HepG2 (cell line): ENCODE measurements around the gene KCNJ6. TPM values are rescaled to one million over a fixed set of nuclear protein-coding genes. Genes with fewer than 3 reads are reported as not detected.

Experiments used
- ATAC-seq: fragments of 200-7000 bp; cut with Tn5 transposase; 3 replicates; pipeline ENCODE4 v1.9.1; 2020; ENCODE audit warnings: mild to moderate bottlenecking, moderate library complexity
- BruUV-seq: library from RNA; stranded (reverse); fragments of 400-500 nt; replicated peaks from 2 replicates; lab custom pipeline; 2021; lab: Mats Ljungman, UMichigan
- CTCF ChIA-PET: fragments of 300-600 bp; formaldehyde crosslinking; extraction: SDS; loops from one replicate; lab custom pipeline; 2021; ENCODE audit warnings: low total read pairs, inconsistent platforms, low intra/inter-chr PET ratio; lab: Yijun Ruan, JAX
- POLR2A ChIA-PET: fragments of 350-600 bp; sonication (Branson Sonifier 250); formaldehyde crosslinking; loops from one replicate; lab custom pipeline; 2020; ENCODE audit warnings: antibody characterized with exemption, inconsistent platforms; lab: Yijun Ruan, JAX
- DNase-seq: peaks from one replicate; pipeline ENCODE4 v3.0.0-alpha.2; 2015; ENCODE audit warnings: low spot score
- FAIRE-seq: peaks from 3 replicates; lab custom pipeline; 2011; peaks lifted over from hg19 to GRCh38; lab: Jason Lieb, UNC
- H2AFZ ChIP-seq: one replicate; pipeline ENCODE4 v1.6.1; 2011; ENCODE audit warnings: low read length, inconsistent platforms
- H3K27ac ChIP-seq: fragments of 300-600 bp; 3 replicates; pipeline ENCODE4 v1.8.0; 2011; ENCODE audit warnings: mixed run types, mild to moderate bottlenecking, mixed read lengths, low read length, inconsistent platforms; ENCODE audit not compliant: insufficient read depth; ENCODE audit errors: extremely low read length
- H3K27me3 ChIP-seq, 2 experiments: fragments of 200-600 bp in 1 of 2; 2 replicates in 1 of 2; 3 replicates in 1 of 2; pipeline versions ENCODE4 v1.6.0 to v1.8.0; 2011; ENCODE audit warnings: low read length in 2 of 2, mild to moderate bottlenecking in 2 of 2, moderate library complexity in 2 of 2, inconsistent platforms in 1 of 2; ENCODE audit not compliant: insufficient read depth in 2 of 2, control insufficient read depth in 1 of 2
- H3K36me3 ChIP-seq, 2 experiments: fragments of 200-600 bp in 1 of 2; replicated peaks in 1 of 2; 2 replicates in 1 of 2; 3 replicates in 1 of 2; pipeline versions ENCODE4 v1.5.1 to v1.8.0; 2011; ENCODE audit warnings: low read length in 2 of 2, inconsistent platforms in 1 of 2; ENCODE audit not compliant: insufficient read depth in 2 of 2, control insufficient read depth in 1 of 2
- H3K4me1 ChIP-seq: 2 replicates; pipeline ENCODE4 v1.5.1; 2012; ENCODE audit warnings: low read length, inconsistent platforms; ENCODE audit not compliant: insufficient read depth
- H3K4me2 ChIP-seq: 2 replicates; pipeline ENCODE4 v1.6.0; 2011; ENCODE audit warnings: low read depth, low read length, inconsistent platforms
- H3K4me3 ChIP-seq, 3 experiments: fragments of 200-600 bp in 1 of 3; sonication (generic), shearing (Covaris generic) in 1 of 3; replicated peaks in 1 of 3; 2 replicates each; pipeline ENCODE4 v1.5.1; 2011 to 2016; ENCODE audit warnings: low read length in 3 of 3, inconsistent platforms in 2 of 3, low read depth in 2 of 3, mild to moderate bottlenecking in 2 of 3, control low read depth in 1 of 3, mixed read lengths in 1 of 3; ENCODE audit not compliant: insufficient read depth in 1 of 3
- H3K79me2 ChIP-seq: one replicate; pipeline ENCODE4 v1.6.1; 2011; ENCODE audit warnings: low read length, inconsistent platforms; ENCODE audit not compliant: insufficient read depth
- H3K9ac ChIP-seq: 2 replicates; pipeline ENCODE4 v1.6.0; 2011; ENCODE audit warnings: mild to moderate bottlenecking, low read depth, low read length, inconsistent platforms; ENCODE audit not compliant: insufficient read depth
- H3K9me3 ChIP-seq: 2 replicates; pipeline ENCODE4 v1.5.1; 2012; ENCODE audit warnings: mild to moderate bottlenecking, low read length
- H4K20me1 ChIP-seq: 2 replicates; pipeline ENCODE4 v1.6.0; 2011; ENCODE audit warnings: inconsistent platforms, mild to moderate bottlenecking, low read length, moderate library complexity; ENCODE audit not compliant: insufficient read depth
- GPBP1L1 ChIP-seq: sonication (generic); formaldehyde crosslinking; IDR thresholded peaks from 2 replicates; pipeline ENCODE4 v1.5.0; 2020; ENCODE audit warnings: mild to moderate bottlenecking, missing genetic modification reagents
- HMG20A ChIP-seq: IDR thresholded peaks from 2 replicates; pipeline ENCODE4 v1.6.1; 2016; ENCODE audit warnings: borderline replicate concordance
- JUND ChIP-seq: sonication (generic); formaldehyde crosslinking; IDR thresholded peaks from 2 replicates; pipeline ENCODE4 v1.8.0; 2022; ENCODE audit warnings: mild to moderate bottlenecking, missing genetic modification reagents
- KDM3A ChIP-seq: IDR thresholded peaks from 2 replicates; pipeline ENCODE4 v1.6.1; 2018; ENCODE audit warnings: low read depth, missing compliant biosample characterization
- KMT2B ChIP-seq: IDR thresholded peaks from 2 replicates; pipeline ENCODE4 v1.6.1; 2016; ENCODE audit warnings: missing genetic modification reagents, missing compliant biosample characterization
- MAF1 ChIP-seq: sonication (generic); formaldehyde crosslinking; IDR thresholded peaks from 2 replicates; pipeline ENCODE4 v1.5.0; 2020; ENCODE audit warnings: missing genetic modification reagents, borderline replicate concordance
- SPEN ChIP-seq: sonication (generic); formaldehyde crosslinking; IDR thresholded peaks from 2 replicates; pipeline ENCODE4 v1.5.1; 2020; ENCODE audit warnings: low read depth, mild to moderate bottlenecking, missing genetic modification reagents
- TEAD3 ChIP-seq: optimal IDR thresholded peaks from 2 replicates; pipeline ENCODE3; 2016; ENCODE audit warnings: borderline replicate concordance
- ZHX1 ChIP-seq: sonication (generic); formaldehyde crosslinking; IDR thresholded peaks from 2 replicates; pipeline ENCODE4 v1.8.1; 2022; ENCODE audit warnings: low read depth, mild to moderate bottlenecking, missing genetic modification reagents
- ZNF33A ChIP-seq: sonication (generic); formaldehyde crosslinking; IDR thresholded peaks from 2 replicates; pipeline ENCODE4 v1.5.1; 2020; ENCODE audit warnings: missing genetic modification reagents, mild to moderate bottlenecking, moderate library complexity, borderline replicate concordance
- ZNF34 ChIP-seq: sonication (generic); formaldehyde crosslinking; IDR thresholded peaks from 2 replicates; pipeline ENCODE4 v1.4.0; 2020; ENCODE audit warnings: mild to moderate bottlenecking, missing genetic modification reagents, borderline replicate concordance
- ZNF441 ChIP-seq: sonication (generic); formaldehyde crosslinking; IDR thresholded peaks from 2 replicates; pipeline ENCODE4 v1.7.0; 2021; ENCODE audit warnings: missing genetic modification reagents, borderline replicate concordance
- WGBS: methylation state at CpG from one replicate; pipeline ENCODE4 v1.1.6; 2017; ENCODE audit warnings: low lambda C conversion rate; 5-methylcytosine and 5-hydroxymethylcytosine counted together
- in situ Hi-C: cut with HindIII; loops from 2 replicates; pipeline ENCODE4 v1.10.0; 2017; ENCODE audit warnings: low pct_unique_long_range_greater_than_20kb; ENCODE audit not compliant: extremely low pct_ligation_motif_present
- intact Hi-C: fragments of 100-400 bp; cut with micrococcal nuclease; formaldehyde crosslinking; loops from one replicate; pipeline ENCODE4 v1.10.0; 2022; ENCODE audit not compliant: unreplicated experiment
- polyA plus RNA-seq, 8 experiments: library from polyadenylated mRNA; depleted of rRNA in 3 of 8; stranded (reverse) in 7 of 8; unstranded in 1 of 8; fragments of >200 nt; fragmentation: Illumina TruSeq in 4 of 8; extraction: Trizol in 4 of 8; gene quantifications; 2 replicates each; pipeline versions ENCODE4 v1.2.1 to v1.2.3, GENCODE V29; 2011 to 2016; ENCODE audit warnings: low read depth in 4 of 8, missing spikeins in 1 of 8, mixed read lengths in 1 of 8; ENCODE audit not compliant: insufficient read depth in 1 of 8
- total RNA-seq, 5 experiments: library from RNA; depleted of rRNA; stranded (reverse); fragments of >200 nt; fragmentation: Illumina TruSeq; extraction: Trizol; gene quantifications; 2 replicates each; pipeline ENCODE4 v1.2.3, GENCODE V29; 2016; ENCODE audit warnings: low read depth in 1 of 5

The KCNJ6 gene
- total and polyA plus RNA-seq, 2 of the 13 experiments (the other 11 are each of a cell fraction or from before 2014, with no cell fraction given) = not detected

GRCh38 chr21:37863842-37864241, 52.4 kb downstream of the KCNJ6 start:
- H3K27ac ChIP-seq = no peak overlapping the region
- FAIRE-seq (no peak), ATAC-seq (no peak), DNase-seq (no peak)
- CTCF ChIA-PET = no interaction called here
- no peak for TF ChIP-seq TEAD3
- TF ChIP-seq MAF1 = no peak
- TF ChIP-seq GPBP1L1 (CRISPR knock-in tag) = no peak
- no peak for TF ChIP-seq JUND (CRISPR knock-in tag)
- TF ChIP-seq ZNF33A (CRISPR knock-in tag) = no peak
- TF ChIP-seq KDM3A (CRISPR knock-in tag) = no peak
- TF ChIP-seq SPEN (CRISPR knock-in tag) = no peak
- no peak for TF ChIP-seq ZNF34 (CRISPR knock-in tag)
- TF ChIP-seq ZHX1 (CRISPR knock-in tag) = no peak
- TF ChIP-seq HMG20A = no peak
- TF ChIP-seq ZNF441 (CRISPR knock-in tag) = no peak
- no peak for TF ChIP-seq KMT2B
- in situ Hi-C loops (no loop called here), intact Hi-C loops (no loop called here)
- H3K27me3 ChIP-seq = peaks cover under 1 to 1% of the 10 kb centered on the region in 2 experiments; a peak in 2 of 5 replicates
- WGBS = 41% methylated on average over 5 of the region's 5 CpGs
- POLR2A ChIA-PET = no interaction called here
- no peak overlapping the region for H2AFZ ChIP-seq
- H4K20me1 ChIP-seq = no peaks in the 10 kb centered on the region
- no peaks in the 10 kb centered on the region for H3K79me2 ChIP-seq
- H3K4me3 ChIP-seq = no peak overlapping the region
- no peaks in the 10 kb centered on the region for H3K36me3 ChIP-seq
- no peak overlapping the region for H3K4me2 ChIP-seq
- H3K4me1 ChIP-seq = no peaks in the 10 kb centered on the region
- BruUV-seq = no TSS peak
- H3K9ac ChIP-seq = no peak overlapping the region
- H3K9me3 ChIP-seq = no peaks in the 10 kb centered on the region
